ENCODE measurements around the gene RBBP5.

- TF ChIP-seq CTCF (IDR thresholded peaks at IDR 0.05) (no peak), POLR2A (IDR thresholded peaks at IDR 0.05) (no peak)
Measured at GRCh38 chr1:205074084-205074483, 47.7 kb downstream of the RBBP5 start.

All from prostate gland (tissue), 2 donors.